Activated naive CD8-positive, alpha-beta T cell (primary cell): ENCODE results near the gene ASTN2.

Experiments used
- H3K27ac Mint-ChIP-seq: one replicate; pipeline ENCODE4 v1.8.0; 2021; ENCODE audit warnings: mixed read lengths
- H3K27me3 Mint-ChIP-seq: one replicate; pipeline ENCODE4 v1.8.0; 2021; ENCODE audit warnings: mixed read lengths
- H3K36me3 Mint-ChIP-seq: one replicate; pipeline ENCODE4 v1.8.0; 2021; ENCODE audit warnings: mixed read lengths
- H3K4me1 Mint-ChIP-seq: one replicate; pipeline ENCODE4 v1.8.0; 2021; ENCODE audit warnings: low read depth, mixed read lengths
- H3K4me3 Mint-ChIP-seq: one replicate; pipeline ENCODE4 v1.8.0; 2021; ENCODE audit warnings: mild to moderate bottlenecking, mixed read lengths
- H3K9me3 Mint-ChIP-seq: one replicate; pipeline ENCODE4 v1.8.0; 2021; ENCODE audit warnings: low read depth, mixed read lengths

Gene ASTN2

DNA sequence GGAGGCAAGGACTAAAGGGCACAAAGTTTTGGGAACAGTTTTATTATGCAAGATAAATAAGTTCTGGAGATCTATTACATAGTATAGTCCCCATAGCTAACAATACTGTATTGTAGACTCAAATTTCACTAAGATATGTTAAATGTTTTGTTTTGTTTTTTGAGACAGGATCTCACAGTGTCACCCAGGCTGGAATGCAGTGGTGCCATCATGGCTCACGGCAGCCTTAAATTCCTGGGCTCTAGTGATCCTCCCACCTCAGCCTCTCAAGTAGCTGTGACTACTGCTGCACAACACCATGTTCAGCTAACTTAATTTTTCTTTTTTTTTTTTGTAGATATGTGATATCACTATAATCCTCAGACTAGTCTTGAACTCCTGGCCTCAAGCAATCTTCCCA is 618.2 kb downstream of the ASTN2 start:
- H3K27ac Mint-ChIP-seq = no peak overlapping the region
- H3K4me1 Mint-ChIP-seq = no peaks in the 10 kb centered on the region
- H3K9me3 Mint-ChIP-seq = no peaks in the 10 kb centered on the region
- H3K36me3 Mint-ChIP-seq = no peaks in the 10 kb centered on the region
- no peak overlapping the region for H3K4me3 Mint-ChIP-seq
- H3K27me3 Mint-ChIP-seq = peaks cover 7% of the 10 kb centered on the region

DNA sequence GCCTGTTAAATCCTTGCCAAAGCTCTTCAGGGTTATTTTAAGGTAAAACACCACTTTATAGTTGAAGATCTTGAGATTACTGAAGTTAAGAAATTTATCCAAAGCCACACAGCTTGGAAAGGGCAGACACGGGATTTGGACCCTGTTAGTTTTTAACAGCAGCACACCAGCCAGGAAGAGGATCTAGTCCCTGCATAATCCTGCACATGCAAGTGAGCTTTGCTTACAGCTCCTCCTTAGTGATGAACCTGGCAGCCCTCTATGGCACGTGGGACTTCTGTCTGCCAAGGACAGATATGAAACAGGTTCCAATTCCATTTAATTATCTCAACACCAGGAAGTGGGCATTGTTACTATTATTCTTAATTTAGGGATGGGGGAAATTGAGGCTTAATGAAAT is 619.0 kb downstream of the ASTN2 start:
- no peaks in the 10 kb centered on the region for H3K4me1 Mint-ChIP-seq
- no peak overlapping the region for H3K4me3 Mint-ChIP-seq
- H3K36me3 Mint-ChIP-seq = no peaks in the 10 kb centered on the region
- peaks cover 5% of the 10 kb centered on the region for H3K27me3 Mint-ChIP-seq
- H3K27ac Mint-ChIP-seq = no peak overlapping the region
- H3K9me3 Mint-ChIP-seq = no peaks in the 10 kb centered on the region

- Mint-ChIP-seq H3K9me3 (no peaks in the 10 kb centered on the region), H3K4me1 (no peaks in the 10 kb centered on the region), H3K36me3 (no peaks in the 10 kb centered on the region), H3K27me3 (peaks cover 2% of the 10 kb centered on the region), H3K4me3 (no peak overlapping the region), H3K27ac (no peak overlapping the region)
These were observed 622.6 kb downstream of the ASTN2 start for GRCh38 chr9:116792271-116792670.

DNA sequence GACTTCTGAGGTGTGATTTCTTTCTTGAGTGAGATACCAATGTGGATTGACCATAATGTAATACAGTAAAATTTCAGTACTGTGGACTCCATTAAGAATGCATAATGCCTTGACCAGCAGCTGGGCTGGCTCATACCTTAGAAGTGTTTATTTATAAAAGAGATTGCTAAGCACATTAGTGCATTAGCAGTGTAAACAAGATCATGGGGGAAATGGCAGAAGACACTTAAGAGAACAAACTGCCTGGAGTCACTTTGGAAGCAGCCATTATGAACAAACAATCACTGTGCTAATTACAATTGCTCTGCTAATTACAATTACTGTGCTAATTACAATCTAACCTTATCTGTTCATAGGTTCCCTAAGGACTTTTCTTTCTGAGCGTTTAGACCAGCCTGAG is 623.5 kb downstream of the ASTN2 start:
- no peak overlapping the region for H3K27ac Mint-ChIP-seq
- H3K4me3 Mint-ChIP-seq = no peak overlapping the region
- H3K4me1 Mint-ChIP-seq = no peaks in the 10 kb centered on the region
- H3K36me3 Mint-ChIP-seq = no peaks in the 10 kb centered on the region
- H3K27me3 Mint-ChIP-seq = peaks cover 3% of the 10 kb centered on the region
- no peaks in the 10 kb centered on the region for H3K9me3 Mint-ChIP-seq

DNA sequence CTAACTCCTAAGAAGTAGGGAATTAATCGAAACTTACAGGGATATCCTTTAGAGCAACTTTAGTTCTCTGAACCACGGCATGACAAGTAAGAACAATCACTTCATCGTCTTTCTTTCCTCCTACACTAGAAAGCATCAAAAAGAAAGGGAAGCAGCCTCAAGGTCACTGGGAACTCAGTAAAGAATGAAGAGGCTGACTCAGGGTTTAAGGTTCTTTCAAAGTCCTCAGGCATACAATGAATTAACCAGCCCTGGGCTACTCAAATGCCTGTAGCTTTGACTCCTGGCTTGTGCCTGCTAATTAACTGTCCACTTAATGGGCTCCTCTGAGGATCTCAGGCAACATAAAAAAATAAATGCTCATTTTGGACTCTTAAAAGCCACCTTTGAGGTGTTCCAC is 625.8 kb downstream of the ASTN2 start:
- no peaks in the 10 kb centered on the region for H3K36me3 Mint-ChIP-seq
- peaks cover 9% of the 10 kb centered on the region for H3K27me3 Mint-ChIP-seq
- no peak overlapping the region for H3K27ac Mint-ChIP-seq
- H3K4me1 Mint-ChIP-seq = no peaks in the 10 kb centered on the region
- H3K9me3 Mint-ChIP-seq = no peaks in the 10 kb centered on the region
- H3K4me3 Mint-ChIP-seq = no peak overlapping the region

DNA sequence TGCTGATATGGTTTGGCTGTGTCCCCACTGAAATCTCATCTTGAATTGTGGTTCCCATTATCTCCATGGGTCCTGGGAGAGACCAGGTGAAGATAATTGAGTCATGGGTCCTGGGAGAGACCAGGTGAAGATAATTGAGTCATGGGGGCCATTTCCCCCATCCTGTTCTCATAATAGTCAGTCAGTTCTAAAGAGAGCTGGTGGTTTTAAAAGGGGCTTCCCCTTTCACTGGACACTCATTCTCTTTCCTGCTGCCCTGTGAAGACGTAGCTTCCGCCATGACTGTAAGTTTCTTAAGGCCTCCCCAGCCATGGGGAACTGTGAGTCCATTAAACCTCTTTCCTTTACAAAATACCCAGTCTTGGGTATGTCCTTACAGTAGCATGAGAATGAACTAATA is 628.1 kb downstream of the ASTN2 start:
- no peak overlapping the region for H3K27ac Mint-ChIP-seq
- peaks cover 9% of the 10 kb centered on the region for H3K27me3 Mint-ChIP-seq
- no peaks in the 10 kb centered on the region for H3K9me3 Mint-ChIP-seq
- H3K4me3 Mint-ChIP-seq = no peak overlapping the region
- no peaks in the 10 kb centered on the region for H3K4me1 Mint-ChIP-seq
- no peaks in the 10 kb centered on the region for H3K36me3 Mint-ChIP-seq

DNA sequence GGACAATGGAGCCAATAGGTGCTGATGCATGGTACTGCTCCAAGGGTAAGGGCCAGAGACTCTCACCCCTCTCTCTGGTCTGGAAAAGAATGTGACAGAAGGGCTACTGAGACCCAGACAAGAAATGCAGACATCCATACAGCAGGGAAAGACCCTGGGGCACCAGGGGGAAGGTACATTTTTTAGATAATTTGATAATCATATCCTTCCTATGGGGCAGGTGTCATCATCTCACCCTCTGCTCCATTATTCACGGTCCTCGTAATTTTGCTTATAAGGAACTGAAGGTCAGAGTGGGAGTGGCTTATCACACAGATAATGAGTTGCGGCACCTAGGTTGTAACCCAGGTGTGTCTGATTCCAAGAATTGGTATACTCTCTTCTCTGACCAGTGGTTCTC is 637.7 kb downstream of the ASTN2 start:
- Mint-ChIP-seq H3K27me3 (peaks cover 8% of the 10 kb centered on the region), H3K9me3 (peaks cover 13% of the 10 kb centered on the region), H3K4me1 (no peaks in the 10 kb centered on the region), H3K27ac (no peak overlapping the region), H3K4me3 (no peak overlapping the region), H3K36me3 (no peaks in the 10 kb centered on the region)

GRCh38 chr9:116774421-116775180 is 640.3 kb downstream of the ASTN2 start:
- Mint-ChIP-seq H3K4me1 (no peaks in the 10 kb centered on the region), H3K27ac (no peak overlapping the region), H3K4me3 (no peak overlapping the region), H3K36me3 (no peaks in the 10 kb centered on the region), H3K27me3 (peaks cover 8% of the 10 kb centered on the region), H3K9me3 (peaks cover 10% of the 10 kb centered on the region)

GRCh38 chr9:116767219-116767618 is 647.6 kb downstream of the ASTN2 start:
- Mint-ChIP-seq H3K9me3 (no peaks in the 10 kb centered on the region), H3K27ac (no peak overlapping the region), H3K27me3 (no peaks in the 10 kb centered on the region), H3K36me3 (no peaks in the 10 kb centered on the region), H3K4me1 (no peaks in the 10 kb centered on the region), H3K4me3 (no peak overlapping the region)

GRCh38 chr9:116765011-116765410 is 649.8 kb downstream of the ASTN2 start:
- Mint-ChIP-seq H3K36me3 (no peaks in the 10 kb centered on the region), H3K27me3 (no peaks in the 10 kb centered on the region), H3K4me3 (no peak overlapping the region), H3K4me1 (no peaks in the 10 kb centered on the region), H3K9me3 (no peaks in the 10 kb centered on the region), H3K27ac (no peak overlapping the region)

DNA sequence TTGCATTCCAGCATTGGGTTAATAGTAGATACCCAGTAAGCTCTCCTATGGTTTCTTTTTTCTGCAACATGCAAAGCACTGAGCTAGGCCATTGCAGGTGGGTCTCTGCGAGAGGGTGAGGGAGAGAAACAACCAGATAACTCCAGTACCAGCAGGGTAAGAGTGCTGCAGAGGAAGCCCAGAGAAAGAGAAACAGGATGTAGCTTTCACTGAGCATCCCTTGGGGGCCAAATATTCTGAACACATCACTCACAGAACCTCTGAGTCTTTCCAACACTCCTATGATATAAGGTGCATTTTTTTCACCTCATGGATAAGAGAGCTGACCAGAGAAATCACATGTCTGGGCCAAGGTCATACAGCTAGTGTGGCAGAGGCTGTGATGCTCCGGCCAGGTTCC is 651.1 kb downstream of the ASTN2 start:
- H3K27ac Mint-ChIP-seq = no peak overlapping the region
- no peaks in the 10 kb centered on the region for H3K36me3 Mint-ChIP-seq
- no peaks in the 10 kb centered on the region for H3K27me3 Mint-ChIP-seq
- no peak overlapping the region for H3K4me3 Mint-ChIP-seq
- H3K9me3 Mint-ChIP-seq = no peaks in the 10 kb centered on the region
- no peaks in the 10 kb centered on the region for H3K4me1 Mint-ChIP-seq

DNA sequence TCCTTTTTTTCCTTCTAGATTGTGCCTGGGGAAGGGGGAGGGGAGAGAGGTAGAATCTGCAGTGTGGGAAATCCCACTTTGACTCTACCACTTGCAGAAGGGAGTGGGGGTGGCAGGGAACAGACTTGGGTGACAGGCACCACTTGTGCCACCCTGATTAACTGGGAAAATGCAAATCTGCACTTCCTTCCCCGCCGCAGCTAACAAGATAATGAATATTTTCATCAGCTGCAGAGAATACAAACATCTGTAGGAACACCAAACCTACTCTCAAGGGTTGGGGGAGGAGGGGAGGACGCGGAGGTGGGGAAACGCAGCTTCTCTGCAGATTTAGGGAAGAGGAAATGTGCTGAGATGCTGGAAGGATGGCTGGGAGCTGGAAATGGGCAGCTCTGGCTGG is 654.2 kb downstream of the ASTN2 start:
- Mint-ChIP-seq H3K27me3 (peaks cover 2% of the 10 kb centered on the region), H3K27ac (no peak overlapping the region)

GRCh38 chr9:116757030-116757429 is 657.8 kb downstream of the ASTN2 start:
- Mint-ChIP-seq H3K9me3 (peaks cover 4% of the 10 kb centered on the region), H3K36me3 (no peaks in the 10 kb centered on the region), H3K4me1 (no peaks in the 10 kb centered on the region), H3K27me3 (peaks cover 4% of the 10 kb centered on the region), H3K4me3 (no peak overlapping the region), H3K27ac (no peak overlapping the region)

More for the DNA sequence above, 654.2 kb downstream of the ASTN2 start:
- Mint-ChIP-seq H3K4me1 (no peaks in the 10 kb centered on the region), H3K9me3 (peaks cover 2% of the 10 kb centered on the region), H3K4me3 (no peak overlapping the region), H3K36me3 (no peaks in the 10 kb centered on the region)

DNA sequence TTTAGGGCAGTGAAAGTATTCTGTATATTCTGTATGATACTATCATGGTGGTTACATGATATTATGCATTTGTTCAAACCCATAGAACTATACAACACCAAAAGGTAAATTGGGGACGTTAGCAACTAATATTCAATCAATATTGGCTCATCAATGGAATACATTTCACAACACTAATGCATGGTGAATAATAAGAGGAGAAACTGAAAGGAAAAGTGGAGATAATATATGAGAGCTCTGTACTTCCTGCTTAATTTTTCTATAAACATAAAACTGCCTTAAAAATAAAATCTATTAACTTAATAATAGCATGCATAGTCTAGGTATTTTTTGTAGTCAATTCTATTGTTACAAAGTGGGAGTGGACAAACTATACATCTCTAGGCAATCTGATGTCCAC is 661.5 kb downstream of the ASTN2 start:
- no peaks in the 10 kb centered on the region for H3K4me1 Mint-ChIP-seq
- H3K36me3 Mint-ChIP-seq = no peaks in the 10 kb centered on the region
- H3K4me3 Mint-ChIP-seq = no peak overlapping the region
- H3K27ac Mint-ChIP-seq = no peak overlapping the region
- peaks cover 7% of the 10 kb centered on the region for H3K27me3 Mint-ChIP-seq
- peaks cover 4% of the 10 kb centered on the region for H3K9me3 Mint-ChIP-seq

DNA sequence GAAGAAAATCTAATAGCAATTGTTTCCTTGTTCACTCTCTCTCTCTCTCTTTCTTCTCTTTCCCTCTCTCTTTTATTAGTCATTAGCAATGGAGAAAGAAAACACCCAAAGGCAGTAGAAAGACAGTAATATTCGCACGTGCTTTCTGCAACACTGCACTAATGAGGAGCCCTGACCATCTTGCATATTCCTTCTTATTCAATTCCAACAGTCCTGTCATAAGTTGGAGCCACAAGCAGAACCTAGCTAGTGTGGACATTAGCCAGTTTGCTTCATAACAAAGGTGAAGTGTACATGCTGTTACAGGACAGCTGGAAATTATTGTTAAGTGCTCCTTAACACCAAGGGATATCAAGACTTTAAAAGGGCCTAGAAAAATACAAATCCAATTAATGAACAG is 664.3 kb downstream of the ASTN2 start:
- peaks cover 3% of the 10 kb centered on the region for H3K27me3 Mint-ChIP-seq
- H3K9me3 Mint-ChIP-seq = peaks cover 1% of the 10 kb centered on the region
- H3K36me3 Mint-ChIP-seq = no peaks in the 10 kb centered on the region
- H3K4me3 Mint-ChIP-seq = no peak overlapping the region
- no peaks in the 10 kb centered on the region for H3K4me1 Mint-ChIP-seq
- no peak overlapping the region for H3K27ac Mint-ChIP-seq

DNA sequence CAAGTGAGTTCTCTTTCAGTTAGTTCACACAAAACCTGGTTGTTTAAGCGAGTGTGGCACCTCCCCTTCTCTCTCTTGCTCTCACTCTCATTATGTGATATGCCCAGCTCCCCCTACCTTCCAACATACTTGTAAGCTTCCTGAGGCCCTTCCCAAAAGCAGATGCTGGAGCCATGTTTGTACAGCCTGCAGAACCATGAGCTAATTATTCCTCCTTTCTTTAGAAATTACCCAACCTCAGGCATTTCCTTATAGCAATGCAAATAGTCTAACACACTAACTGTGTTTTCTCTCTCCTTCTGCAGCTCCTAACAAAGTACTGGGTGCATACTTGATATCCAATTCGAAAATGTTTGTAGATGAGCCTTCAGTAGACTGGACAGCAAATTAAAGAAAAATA is 665.1 kb downstream of the ASTN2 start:
- no peaks in the 10 kb centered on the region for H3K9me3 Mint-ChIP-seq
- H3K4me1 Mint-ChIP-seq = no peaks in the 10 kb centered on the region
- H3K27me3 Mint-ChIP-seq = peaks cover 3% of the 10 kb centered on the region
- H3K36me3 Mint-ChIP-seq = no peaks in the 10 kb centered on the region
- no peak overlapping the region for H3K4me3 Mint-ChIP-seq
- no peak overlapping the region for H3K27ac Mint-ChIP-seq
